ENCODE measurements around the gene SYDE2.
A peak's percentile ranks its signal among the peaks of the same experiment; 100 is the strongest.
"Not testable (repeated sequence)": the region's sequence is repeated elsewhere in the genome, so short reads cannot be mapped to it uniquely, and the experiment has no call there.

Gene SYDE2

DNA sequence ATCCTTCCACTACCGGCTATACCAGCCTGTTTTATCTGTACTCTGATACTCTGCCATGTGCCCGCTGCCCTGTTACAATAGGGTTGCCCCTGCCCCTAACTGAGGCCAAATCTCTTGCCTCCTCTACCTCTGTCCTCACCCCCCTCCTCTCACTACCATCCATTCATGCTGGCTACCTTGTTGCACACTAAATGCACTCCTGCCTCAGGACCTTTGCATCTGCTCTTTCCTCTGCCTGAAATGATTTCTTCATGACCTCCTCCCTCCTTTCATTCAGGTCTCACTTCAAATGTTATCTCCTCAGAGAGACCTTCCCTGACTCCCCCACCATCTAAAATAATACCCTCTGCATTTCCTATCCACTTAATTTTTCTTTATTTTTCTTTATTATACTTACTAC is 7.7 kb upstream of the SYDE2 start:
- DNase-seq (ENCODE audit: low read depth): no peak

DNA sequence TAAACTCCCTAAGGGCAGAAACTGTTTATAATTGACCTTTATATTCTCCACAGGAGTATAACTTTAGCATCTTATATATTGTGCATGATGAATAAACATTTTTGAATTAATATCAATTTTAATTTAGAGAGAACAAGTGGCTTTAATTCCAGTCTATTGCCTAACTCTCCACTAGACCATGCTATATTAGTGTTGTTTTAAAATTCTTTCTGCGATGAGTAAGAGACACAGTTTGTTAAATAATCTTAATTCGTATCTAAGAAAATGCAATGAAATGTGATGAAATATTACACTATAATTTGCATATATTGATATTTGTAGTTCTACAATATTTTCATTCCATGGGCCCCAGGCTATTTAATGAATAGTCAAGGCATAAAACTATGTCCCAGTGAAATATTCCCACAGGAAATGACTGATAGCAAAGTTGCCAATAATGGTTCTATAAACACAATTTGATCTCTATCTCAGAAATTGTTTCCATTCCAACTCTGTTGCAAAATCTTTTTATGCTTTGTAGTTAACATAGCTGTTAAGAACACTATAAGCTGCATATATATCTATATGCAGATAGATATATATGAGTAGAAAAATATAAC is 2.9 kb upstream of the SYDE2 start:
- peak; percentile 34 for DNase-seq (ENCODE audit: low read depth)

DNA sequence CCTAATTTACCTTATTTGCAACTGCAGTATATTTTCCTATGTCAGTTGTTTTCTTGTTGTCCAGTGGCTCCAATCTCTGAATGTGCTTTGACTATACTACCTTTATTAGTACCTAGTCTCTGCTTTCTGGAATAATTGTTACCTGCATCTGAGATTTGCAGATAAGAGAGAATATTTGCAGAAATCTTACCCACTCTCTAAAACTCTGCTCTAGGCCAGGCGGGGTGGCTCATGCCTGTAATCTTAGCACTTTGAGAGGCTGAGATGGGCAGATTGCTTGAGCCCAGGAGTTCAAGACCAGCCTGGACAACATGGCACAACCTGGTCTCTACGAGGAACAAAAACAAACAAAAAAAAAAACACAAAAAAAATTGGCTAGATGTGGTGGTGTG is 2.0 kb upstream of the SYDE2 start:
- DNase-seq (ENCODE audit: low read depth): no peak

DNA sequence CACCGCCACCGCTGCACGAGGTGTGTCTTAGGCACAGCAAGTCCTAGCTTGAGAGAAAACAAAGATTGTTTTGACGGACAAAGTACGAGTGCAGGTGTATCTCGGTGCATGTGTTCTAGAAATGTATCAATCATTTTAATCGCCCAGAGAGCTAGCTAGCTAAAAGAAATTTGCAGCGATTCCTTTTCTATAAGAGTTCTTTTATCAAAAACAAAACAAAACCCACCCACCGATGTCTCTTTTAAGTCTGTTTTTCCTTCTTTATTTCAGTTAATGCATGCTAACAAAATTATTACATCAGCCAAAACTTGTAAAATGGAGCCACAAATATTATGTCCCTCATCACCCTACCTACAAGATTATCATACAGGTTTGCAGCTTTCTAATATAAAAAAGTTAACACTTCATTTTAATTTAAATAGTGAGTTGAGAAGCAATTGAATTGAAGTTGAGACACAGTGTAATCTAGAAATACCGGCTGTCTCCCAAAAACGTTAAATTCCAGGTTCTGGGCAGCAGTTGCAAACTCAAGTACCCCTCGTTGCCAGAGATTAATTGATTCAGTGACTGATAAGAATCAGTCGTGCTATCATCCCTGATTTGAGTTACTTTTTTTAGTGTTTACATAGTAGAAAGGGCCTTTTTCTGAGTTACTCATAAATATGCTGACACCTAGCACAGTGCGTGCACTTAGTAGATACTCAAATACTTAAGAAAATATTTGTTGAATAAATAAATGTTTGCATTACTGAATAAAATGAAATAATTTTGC is 1.5 kb upstream of the SYDE2 start:
- DNase-seq (ENCODE audit: low read depth): no peak

DNA sequence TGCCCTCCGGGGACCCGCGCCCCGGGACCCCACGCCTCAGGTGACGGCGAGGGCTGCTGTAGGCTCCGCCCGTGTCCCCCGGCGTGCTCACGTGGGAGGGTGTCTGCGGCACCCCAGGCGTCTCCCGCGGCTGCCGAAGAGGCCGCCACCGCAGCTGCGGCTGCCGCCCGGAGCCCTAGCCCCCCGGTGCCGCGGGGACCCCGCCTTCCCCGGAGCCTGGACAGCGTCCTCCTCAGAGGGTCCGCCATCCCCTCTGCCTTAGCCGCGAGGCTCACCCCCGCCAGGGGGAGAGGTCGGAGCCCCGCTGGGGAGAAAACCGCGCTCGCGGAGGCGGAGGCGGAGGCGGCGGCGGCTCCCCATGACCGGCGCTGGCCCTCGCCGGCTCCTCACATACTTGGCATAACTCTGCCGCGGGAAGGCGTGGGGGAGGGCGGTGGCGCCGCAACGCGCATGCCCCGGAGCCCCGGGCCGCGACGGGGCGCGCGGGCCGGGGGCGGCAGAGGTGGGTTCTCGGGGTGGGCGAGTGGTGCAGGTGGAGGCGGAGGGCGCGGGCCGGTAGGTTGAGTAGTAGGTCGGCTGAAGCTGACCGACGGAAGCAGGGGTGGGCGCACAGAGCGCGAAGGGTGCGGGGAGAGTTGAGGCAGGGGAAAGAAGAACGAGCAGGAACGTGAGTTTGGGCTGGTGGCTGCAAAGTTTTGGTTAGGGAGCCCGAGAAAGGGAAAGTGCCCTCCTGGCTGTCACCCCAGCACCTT is 700 bp upstream of the SYDE2 start:
- peak; percentile 51 for DNase-seq (ENCODE audit: low read depth)

DNA sequence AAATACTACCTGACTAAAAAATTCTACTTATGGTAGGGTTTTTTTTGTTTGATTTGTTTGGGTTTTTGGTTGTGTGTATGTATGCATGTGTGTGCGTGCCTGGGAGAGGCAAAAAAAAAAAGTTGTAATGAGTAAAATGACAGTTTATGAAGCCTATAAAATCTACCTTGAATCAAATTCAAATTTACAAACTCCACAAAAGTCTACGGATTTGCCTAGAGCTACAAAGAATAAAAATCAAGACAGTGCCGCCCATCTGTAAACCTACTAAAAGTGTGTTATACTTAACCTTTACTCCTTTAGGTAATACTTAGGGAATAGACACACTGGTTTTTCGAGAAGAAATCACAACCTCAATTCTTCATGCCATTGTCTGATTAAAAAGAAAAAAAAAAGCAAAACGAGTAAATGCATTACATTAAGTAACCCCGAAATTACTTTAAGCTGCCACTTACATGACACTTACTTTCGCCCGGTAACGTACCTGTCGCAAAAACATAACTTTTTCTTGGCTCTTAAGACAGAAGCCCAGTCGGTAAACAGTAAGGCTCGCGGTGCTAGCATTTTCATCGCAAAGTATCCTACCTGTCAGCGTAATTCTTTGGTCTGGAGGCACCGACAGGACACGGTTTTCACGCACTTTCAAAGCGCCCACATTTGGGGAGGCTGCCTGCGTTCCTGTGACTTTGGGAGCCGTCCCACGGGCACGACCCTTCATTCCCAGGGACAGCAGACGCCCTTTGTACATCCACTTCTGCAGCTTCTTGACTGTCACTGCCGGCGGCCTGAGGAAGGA is 951 bp downstream of the SYDE2 start:
- no peak for DNase-seq (ENCODE audit: low read depth)

DNA sequence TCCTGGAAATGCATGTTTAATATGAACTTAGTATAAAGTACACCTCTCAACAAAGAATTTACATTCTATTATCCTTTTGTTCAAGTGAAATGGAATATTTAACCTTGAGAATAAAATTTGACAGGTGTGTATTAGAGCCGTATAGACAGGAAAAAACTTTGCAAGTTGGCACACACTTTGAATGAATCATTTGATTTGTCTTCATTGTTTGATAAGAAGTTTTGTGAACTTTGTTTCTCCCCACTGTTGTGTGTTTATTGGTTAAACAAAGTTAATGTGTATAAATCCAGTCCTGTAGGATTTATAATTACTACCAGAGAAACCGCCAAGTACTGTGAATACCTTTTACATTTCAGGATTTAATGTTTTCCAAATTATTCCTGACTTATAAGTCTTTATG is 2.0 kb downstream of the SYDE2 start:
- no peak for DNase-seq (ENCODE audit: low read depth)

DNA sequence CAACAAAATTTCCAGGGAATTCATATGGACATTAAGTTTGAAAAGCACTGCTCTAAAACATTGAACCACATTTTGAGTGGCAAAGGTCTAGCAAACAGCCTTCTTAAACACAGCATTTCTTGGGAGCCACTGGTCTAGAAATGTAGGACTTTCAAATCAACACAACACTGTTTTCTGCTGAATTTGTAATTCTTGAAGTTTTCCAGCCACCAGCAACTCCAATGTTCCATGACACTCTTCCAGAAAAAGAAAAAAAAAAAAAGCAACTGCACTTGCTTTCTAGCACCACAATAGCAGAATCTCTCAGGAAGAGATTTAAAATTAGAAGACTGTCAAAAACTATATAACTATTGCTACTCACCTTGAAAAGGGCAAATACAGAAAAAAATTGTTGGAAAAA is 4.5 kb downstream of the SYDE2 start:
- no peak for DNase-seq (ENCODE audit: low read depth)

DNA sequence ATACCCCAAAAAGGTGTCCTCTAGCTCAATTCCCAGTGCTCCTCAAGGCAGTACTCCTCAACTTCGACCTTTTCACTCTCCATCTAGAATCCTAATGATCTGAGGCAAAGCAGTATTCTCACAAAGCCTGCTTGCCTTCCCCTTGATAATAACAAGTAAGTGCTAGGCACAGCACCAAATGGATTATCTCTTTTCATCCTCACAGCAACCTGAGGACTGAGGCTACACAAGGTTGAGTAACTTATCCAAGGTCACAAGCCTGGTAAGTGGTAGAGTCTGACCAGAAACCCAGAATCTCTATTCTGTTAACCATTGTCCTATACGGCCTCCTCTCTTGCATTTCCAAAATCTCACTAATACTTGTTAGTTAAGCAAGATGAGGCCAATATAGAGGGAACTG is 5.1 kb downstream of the SYDE2 start:
- no peak for DNase-seq (ENCODE audit: low read depth)

DNA sequence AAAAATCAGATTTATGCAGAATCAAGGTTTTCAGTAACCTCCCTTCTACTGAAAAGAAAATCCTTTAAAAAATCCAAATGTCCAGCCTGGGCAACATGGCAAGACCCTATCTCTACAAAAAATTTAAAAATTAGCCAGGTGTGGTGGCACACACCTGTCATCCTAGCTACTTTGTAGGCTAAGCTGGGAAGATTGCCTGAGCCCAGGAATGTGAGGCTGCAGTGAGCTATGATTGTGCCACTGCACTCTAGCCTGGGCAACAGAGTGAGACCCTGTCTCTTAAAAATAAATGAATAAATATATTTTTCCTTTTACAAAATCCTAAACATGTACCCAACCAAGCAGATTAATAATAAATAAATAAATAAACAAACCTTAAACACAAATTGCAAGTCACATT is 8.7 kb downstream of the SYDE2 start:
- not testable (repeated sequence) for DNase-seq (ENCODE audit: low read depth)

DNA sequence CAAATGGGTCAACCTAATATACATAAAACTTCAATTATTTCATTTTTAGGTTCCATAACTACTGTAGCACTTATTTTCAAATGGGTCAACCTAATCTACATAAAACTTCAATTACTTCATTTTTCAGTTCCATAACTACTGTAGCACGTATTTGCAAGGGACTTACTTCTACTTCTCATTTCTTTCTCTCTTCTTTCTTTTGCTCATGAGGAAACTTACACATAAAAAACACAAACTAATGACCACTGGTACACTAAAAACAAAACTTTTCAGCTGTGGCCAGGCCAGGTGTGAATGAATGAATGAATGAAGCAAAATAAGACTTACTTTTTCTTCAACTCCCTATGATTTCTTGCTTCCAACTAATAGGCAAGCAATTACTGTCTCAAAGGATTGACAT is 11.7 kb downstream of the SYDE2 start:
- no peak for DNase-seq (ENCODE audit: low read depth)

DNA sequence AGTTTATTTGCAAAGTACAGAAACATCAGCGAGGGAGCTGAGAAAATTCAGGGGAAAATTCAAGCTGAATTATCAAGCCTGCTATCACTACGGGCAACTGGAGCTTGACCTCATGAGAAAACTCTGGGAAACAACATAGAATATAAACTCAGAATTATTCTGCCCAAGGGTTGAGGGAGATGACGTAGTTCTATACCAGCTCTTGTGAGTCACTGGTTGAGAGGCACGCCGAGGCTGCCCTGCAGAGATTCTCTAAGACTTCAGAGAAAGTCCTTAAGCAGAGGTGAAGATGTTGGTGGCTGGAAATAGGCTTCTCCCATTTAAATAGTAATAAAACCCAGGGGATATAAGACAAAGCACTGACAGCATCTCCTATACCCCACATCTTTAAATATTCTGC is 12.3 kb downstream of the SYDE2 start:
- DNase-seq (ENCODE audit: low read depth): no peak

DNA sequence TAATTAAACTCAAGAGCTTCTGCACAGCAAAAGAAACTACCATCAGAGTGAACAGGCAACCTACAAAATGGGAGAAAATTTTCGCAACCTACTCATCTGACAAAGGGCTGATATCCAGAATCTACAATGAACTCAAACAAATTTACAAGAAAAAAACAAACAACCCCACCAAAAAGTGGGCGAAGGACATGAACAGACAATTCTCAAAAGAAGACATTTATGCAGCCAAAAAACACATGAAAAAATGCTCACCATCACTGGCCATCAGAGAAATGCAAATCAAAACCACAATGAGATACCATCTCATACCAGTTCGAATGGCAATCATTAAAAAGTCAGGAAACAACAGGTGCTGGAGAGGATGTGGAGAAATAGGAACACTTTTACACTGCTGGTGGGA is 13.8 kb downstream of the SYDE2 start:
- not testable (repeated sequence) for DNase-seq (ENCODE audit: low read depth)

DNA sequence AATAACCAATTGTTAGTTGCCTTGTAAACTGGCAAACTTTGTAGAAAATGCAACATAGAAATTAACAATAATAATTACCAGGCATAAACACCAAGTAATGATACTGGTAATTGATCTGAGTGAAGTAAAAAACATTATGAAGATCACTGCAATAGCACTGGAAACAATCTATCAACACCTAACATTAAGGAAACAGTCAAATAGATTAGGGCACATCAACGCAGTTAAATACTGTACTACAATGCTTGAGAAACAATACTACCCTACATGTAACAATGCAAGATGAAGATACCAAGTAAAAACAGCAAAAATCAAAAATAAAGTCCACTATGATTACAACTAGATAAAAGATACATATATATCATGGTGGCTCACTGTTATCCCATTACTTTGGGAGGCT is 16.6 kb downstream of the SYDE2 start:
- DNase-seq (ENCODE audit: low read depth): no peak

DNA sequence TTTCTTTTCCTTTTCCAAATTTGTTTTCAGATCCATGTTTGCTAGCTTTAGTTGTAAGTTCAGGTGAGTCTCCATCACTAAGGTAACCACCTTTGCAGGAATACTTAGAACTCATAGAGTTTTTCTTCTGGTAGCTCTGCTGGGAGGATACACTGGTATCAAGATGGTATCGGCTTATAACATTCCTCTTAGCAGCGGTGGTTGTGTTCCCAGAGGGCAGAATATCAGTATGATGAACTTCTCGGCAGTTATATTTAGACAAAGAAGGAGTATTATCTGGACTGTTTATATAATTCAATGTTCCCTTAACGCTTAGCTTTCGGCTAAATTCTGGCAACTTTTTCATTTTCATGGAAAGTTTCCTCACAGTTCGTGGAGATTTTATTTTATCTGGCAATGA is 18.1 kb downstream of the SYDE2 start:
- DNase-seq (ENCODE audit: low read depth): no peak

DNA sequence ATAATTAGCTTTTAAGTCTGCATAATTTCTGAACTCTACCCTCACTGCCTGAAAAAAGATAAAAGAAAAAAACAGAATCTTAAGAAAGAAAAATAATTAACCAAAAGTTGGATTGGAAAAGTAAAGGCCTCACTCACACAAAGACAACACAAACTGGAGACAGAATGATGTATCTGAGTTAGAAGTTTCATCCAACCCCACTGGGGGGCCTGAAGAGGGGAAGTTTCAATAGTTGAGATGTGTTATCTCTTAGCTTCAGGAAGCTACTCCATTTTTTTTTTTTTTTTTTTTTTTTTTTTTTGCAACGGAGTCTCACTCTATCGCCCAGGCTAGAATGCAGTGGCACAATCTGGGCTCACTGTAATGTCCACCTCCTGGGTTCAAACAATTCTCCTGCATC is 19.9 kb downstream of the SYDE2 start:
- no peak for DNase-seq (ENCODE audit: low read depth)

DNA sequence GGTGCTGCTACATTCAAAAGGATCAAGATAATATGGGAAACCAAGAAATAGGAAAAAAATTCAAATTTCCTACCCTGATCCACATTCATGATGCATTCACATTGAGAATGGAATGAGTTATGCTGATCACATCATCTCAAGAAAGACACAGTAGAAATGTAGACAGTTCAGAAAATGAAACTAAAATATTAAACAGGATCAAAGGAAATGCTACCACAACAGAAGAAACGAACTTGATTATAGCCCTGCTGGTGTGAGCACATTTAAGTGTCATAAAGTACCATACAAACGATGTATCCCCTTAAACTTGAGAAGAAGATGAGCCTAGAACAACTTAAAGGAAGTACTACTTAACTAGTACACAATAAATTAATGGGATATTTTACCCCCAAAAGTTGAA is 21.3 kb downstream of the SYDE2 start:
- DNase-seq (ENCODE audit: low read depth): no peak

DNA sequence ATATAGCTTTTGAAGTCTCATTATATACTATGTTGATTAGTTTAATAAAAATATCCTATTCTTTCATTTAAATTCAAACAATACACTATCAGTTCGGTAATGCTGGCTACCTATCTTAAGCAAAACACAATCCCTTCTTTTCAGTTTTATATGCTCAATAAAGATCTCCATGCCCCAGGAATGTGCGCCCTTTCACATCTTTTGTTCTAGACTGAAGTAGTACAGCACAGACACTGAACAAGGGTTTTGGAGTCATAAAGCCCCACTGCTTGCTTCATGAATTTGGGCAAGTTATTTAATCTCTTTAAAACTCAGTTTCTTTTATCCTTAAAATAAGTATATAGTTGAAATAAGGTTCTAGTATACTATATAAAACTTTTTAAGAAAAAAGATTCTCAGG is 22.4 kb downstream of the SYDE2 start:
- DNase-seq (ENCODE audit: low read depth): no peak

DNA sequence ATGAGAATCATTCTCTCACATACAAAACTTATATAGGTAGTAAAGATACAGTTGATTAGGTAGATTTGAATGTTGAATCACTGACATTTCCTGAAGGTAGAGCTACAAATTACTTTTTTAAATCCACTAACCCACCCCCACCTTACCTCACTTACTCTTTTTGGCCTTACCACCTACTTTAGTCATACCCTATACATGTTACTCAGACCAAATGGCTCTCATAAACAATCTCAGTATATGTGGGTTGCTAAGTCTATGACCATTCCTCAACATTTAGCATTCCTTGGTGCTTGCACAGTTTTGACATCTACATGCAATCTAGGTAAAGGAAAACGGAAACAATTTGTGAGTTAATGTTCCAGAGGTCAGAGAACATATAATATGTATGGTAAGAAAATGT is 26.3 kb downstream of the SYDE2 start:
- DNase-seq (ENCODE audit: low read depth): no peak

DNA sequence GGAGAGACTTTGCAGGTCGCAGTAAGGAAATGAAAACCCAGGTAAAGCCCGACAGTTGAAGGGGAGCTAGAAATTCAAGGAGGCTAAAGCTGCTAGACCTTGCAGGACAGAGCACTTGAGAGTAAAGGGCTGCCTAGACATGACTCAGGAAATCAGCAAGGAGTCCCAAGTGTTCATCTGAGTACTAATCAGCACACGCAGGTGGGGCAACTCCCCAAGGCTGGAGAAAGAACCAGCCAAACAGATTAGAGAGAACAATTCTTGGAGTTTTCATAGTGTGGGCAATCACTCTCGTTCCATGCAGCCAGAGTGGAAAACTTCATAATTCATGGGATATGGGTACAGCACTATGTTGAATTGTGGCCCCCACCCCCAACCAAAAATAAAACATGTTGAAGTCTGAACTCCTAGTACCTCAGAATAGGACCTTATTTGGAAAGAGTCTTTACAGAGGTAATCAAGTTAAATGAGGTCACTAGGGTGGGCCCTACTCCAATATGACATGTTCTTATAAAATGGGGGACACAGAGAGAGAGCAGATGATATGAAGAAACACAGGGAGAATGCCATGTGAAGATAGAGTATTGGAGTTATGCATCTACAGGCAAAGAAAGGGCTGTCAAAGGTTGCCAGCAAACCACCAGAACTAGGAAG is 28.0 kb downstream of the SYDE2 start:
- no peak for DNase-seq (ENCODE audit: low read depth)

DNA sequence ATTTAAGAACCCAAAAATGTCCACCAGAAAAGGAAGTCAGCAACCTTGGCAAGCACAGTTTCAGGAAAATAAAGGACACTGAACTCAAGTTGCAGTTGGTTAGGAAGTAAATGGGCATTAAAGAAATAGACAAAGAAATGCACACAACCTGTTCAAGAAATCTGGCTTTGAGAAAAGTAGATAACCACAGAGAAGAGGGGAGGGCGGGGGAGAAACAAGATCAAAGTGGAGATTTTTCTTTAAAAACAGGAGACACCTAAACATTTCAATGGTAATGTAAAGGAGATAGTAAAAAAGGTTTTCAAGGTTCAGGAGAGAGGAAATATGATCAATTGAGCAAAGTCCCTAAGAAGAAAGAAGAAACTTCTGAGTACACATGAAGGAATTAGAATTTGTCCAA is 29.1 kb downstream of the SYDE2 start:
- DNase-seq (ENCODE audit: low read depth): no peak

DNA sequence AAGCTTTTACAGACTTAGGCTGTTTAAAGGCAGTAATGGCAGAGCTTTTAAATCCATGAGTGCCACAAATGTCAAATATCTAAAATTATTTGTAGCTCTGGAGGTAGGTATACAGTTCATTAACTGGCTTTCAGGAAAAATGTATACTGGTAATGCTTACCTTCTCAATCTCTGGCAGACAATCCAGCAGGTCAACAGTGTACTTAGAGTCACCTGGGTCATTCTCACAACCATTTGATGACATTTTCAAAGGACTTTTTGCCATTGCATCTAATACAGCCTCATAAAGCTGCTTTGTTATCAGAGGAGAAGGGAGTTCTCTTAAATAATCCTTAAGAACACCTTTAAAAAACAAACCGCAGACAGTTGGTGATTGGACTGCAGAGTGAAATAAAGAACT is 31.9 kb downstream of the SYDE2 start:
- no peak for DNase-seq (ENCODE audit: low read depth)
